ENCODE results near the gene CAMSAP3. TPM values are rescaled to one million over a fixed set of nuclear protein-coding genes. Genes with fewer than 3 reads are reported as not detected.

CAMSAP3 gene
- total and polyA plus RNA-seq, 2 experiments from 2014 or later = 22.8 to 58.5 TPM

GRCh38 chr19:7658219-7658686 is 62.6 kb downstream of the CAMSAP3 start:
- 58% methylated on average over 9 of the region's 9 CpGs for WGBS (ENCODE audit: low lambda C conversion rate, missing lambda C conversion rate)
- Histone ChIP-seq H4K20me1 (ENCODE audit: insufficient read depth, poor library complexity, severe bottlenecking) (no peaks in the 10 kb centered on the region), H3K27ac (no peak overlapping the region), H3K9me2 (replicated peaks; ENCODE audit: insufficient read depth) (no peaks in the 10 kb centered on the region), H3K79me2 (no peaks in the 10 kb centered on the region), H3K27me3 (no peaks in the 10 kb centered on the region), H3K4me3 (no peak overlapping the region), H3K4me2 (no peak overlapping the region), H2AFZ (no peak overlapping the region), H3K9me3 (ENCODE audit: low read depth) (no peaks in the 10 kb centered on the region), H3K36me3 (replicated peaks; ENCODE audit: insufficient read depth, low read depth) (no peaks in the 10 kb centered on the region), H3K4me1 (ENCODE audit: insufficient read depth) (no peaks in the 10 kb centered on the region)
- no peak for DNase-seq (ENCODE audit: low spot score)
- TF ChIP-seq EZH2phosphoT487 (IDR thresholded peaks at IDR 0.05; ENCODE audit: low read depth, severe bottlenecking, unreplicated experiment) (no peak), CTCF (IDR thresholded peaks at IDR 0.05; ENCODE audit: poor library complexity) (no peak), EZH2 (IDR thresholded peaks at IDR 0.05; ENCODE audit: borderline replicate concordance) (no peak)

GRCh38 chr19:7661744-7662538 is 66.3 kb downstream of the CAMSAP3 start:
- WGBS (ENCODE audit: low lambda C conversion rate, missing lambda C conversion rate) = 76% methylated on average over 8 of the region's 8 CpGs
- no peak overlapping the region for H3K4me2 ChIP-seq
- no peaks in the 10 kb centered on the region for H3K79me2 ChIP-seq
- no peak overlapping the region for H3K4me3 ChIP-seq
- DNase-seq (ENCODE audit: low spot score) = no peak
- no peaks in the 10 kb centered on the region for H3K9me2 ChIP-seq (replicated peaks; ENCODE audit: insufficient read depth)
- no peak for TF ChIP-seq CTCF (IDR thresholded peaks at IDR 0.05; ENCODE audit: poor library complexity)
- no peak for TF ChIP-seq EZH2phosphoT487 (IDR thresholded peaks at IDR 0.05; ENCODE audit: low read depth, severe bottlenecking, unreplicated experiment)
- no peak for TF ChIP-seq EZH2 (IDR thresholded peaks at IDR 0.05; ENCODE audit: borderline replicate concordance)
- no peaks in the 10 kb centered on the region for H4K20me1 ChIP-seq (ENCODE audit: insufficient read depth, poor library complexity, severe bottlenecking)
- no peak overlapping the region for H2AFZ ChIP-seq
- no peaks in the 10 kb centered on the region for H3K4me1 ChIP-seq (ENCODE audit: insufficient read depth)
- no peaks in the 10 kb centered on the region for H3K36me3 ChIP-seq (replicated peaks; ENCODE audit: insufficient read depth, low read depth)
- H3K9me3 ChIP-seq (ENCODE audit: low read depth) = no peaks in the 10 kb centered on the region
- no peaks in the 10 kb centered on the region for H3K27me3 ChIP-seq
- H3K27ac ChIP-seq = no peak overlapping the region

- no peaks in the 10 kb centered on the region for H3K9me2 ChIP-seq (replicated peaks; ENCODE audit: insufficient read depth)
- no peak overlapping the region for H3K27ac ChIP-seq
- WGBS (ENCODE audit: low lambda C conversion rate, missing lambda C conversion rate) = 86% methylated on average over 14 of the region's 14 CpGs
- no peaks in the 10 kb centered on the region for H3K27me3 ChIP-seq
- no peaks in the 10 kb centered on the region for H4K20me1 ChIP-seq (ENCODE audit: insufficient read depth, poor library complexity, severe bottlenecking)
- no peak overlapping the region for H3K4me3 ChIP-seq
- TF ChIP-seq EZH2 (IDR thresholded peaks at IDR 0.05; ENCODE audit: borderline replicate concordance) (no peak), EZH2phosphoT487 (IDR thresholded peaks at IDR 0.05; ENCODE audit: low read depth, severe bottlenecking, unreplicated experiment) (no peak)
- no peaks in the 10 kb centered on the region for H3K9me3 ChIP-seq (ENCODE audit: low read depth)
- H3K79me2 ChIP-seq = no peaks in the 10 kb centered on the region
- H2AFZ ChIP-seq = no peak overlapping the region
- no peak overlapping the region for H3K4me2 ChIP-seq
- no peaks in the 10 kb centered on the region for H3K36me3 ChIP-seq (replicated peaks; ENCODE audit: insufficient read depth, low read depth)
- no peaks in the 10 kb centered on the region for H3K4me1 ChIP-seq (ENCODE audit: insufficient read depth)
- DNase-seq (ENCODE audit: low spot score) = no peak
Observed at GRCh38 chr19:7662657-7663056, 67.0 kb downstream of the CAMSAP3 start.

- no peak for TF ChIP-seq CTCF (IDR thresholded peaks at IDR 0.05; ENCODE audit: poor library complexity)
- Histone ChIP-seq H2AFZ (no peak overlapping the region), H3K9me2 (replicated peaks; ENCODE audit: insufficient read depth) (no peaks in the 10 kb centered on the region), H3K79me2 (no peaks in the 10 kb centered on the region), H3K9me3 (ENCODE audit: low read depth) (no peaks in the 10 kb centered on the region), H3K27ac (no peak overlapping the region), H3K4me3 (no peak overlapping the region), H3K27me3 (peaks cover 6% of the 10 kb centered on the region), H3K36me3 (replicated peaks; ENCODE audit: insufficient read depth, low read depth) (no peaks in the 10 kb centered on the region), H3K4me2 (no peak overlapping the region), H4K20me1 (ENCODE audit: insufficient read depth, poor library complexity, severe bottlenecking) (no peaks in the 10 kb centered on the region), H3K4me1 (ENCODE audit: insufficient read depth) (no peaks in the 10 kb centered on the region)
- 86% methylated on average over 7 of the region's 7 CpGs for WGBS (ENCODE audit: low lambda C conversion rate, missing lambda C conversion rate)
- DNase-seq (ENCODE audit: low spot score) = no peak
Observed at GRCh38 chr19:7663706-7664105, 68.0 kb downstream of the CAMSAP3 start.

Data from hepatocyte (in vitro differentiated cells).